GM12865 (cell line): ENCODE data around the gene FOCAD.

Source experiments
- DNase-seq: peaks from one replicate; pipeline ENCODE4 v3.0.0; 2010; ENCODE audit warnings: low read depth
- H3K4me3 ChIP-seq: 2 replicates; pipeline ENCODE4 v1.5.1; 2011; ENCODE audit warnings: mild to moderate bottlenecking, low read depth, low read length, control low read depth
- TF ChIP-seq, protein P1 (sequence below): IDR thresholded peaks from 2 replicates; pipeline ENCODE4 v1.5.1; 2011; ENCODE audit warnings: low read length, control low read depth, low read depth, inconsistent platforms; ENCODE audit not compliant: insufficient read depth; ENCODE audit errors: missing control alignments

FOCAD gene

GRCh38 chr9:20760246-20760891 lies 76.3 kb downstream of the FOCAD start:
- TF ChIP-seq, protein P1, sequence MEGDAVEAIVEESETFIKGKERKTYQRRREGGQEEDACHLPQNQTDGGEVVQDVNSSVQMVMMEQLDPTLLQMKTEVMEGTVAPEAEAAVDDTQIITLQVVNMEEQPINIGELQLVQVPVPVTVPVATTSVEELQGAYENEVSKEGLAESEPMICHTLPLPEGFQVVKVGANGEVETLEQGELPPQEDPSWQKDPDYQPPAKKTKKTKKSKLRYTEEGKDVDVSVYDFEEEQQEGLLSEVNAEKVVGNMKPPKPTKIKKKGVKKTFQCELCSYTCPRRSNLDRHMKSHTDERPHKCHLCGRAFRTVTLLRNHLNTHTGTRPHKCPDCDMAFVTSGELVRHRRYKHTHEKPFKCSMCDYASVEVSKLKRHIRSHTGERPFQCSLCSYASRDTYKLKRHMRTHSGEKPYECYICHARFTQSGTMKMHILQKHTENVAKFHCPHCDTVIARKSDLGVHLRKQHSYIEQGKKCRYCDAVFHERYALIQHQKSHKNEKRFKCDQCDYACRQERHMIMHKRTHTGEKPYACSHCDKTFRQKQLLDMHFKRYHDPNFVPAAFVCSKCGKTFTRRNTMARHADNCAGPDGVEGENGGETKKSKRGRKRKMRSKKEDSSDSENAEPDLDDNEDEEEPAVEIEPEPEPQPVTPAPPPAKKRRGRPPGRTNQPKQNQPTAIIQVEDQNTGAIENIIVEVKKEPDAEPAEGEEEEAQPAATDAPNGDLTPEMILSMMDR = no peak
- DNase-seq = no peak
- H3K4me3 ChIP-seq = no peak overlapping the region

GRCh38 chr9:20770947-20771346 lies 86.9 kb downstream of the FOCAD start:
- TF ChIP-seq, protein P1 = no peak
- no peak overlapping the region for H3K4me3 ChIP-seq
- no peak for DNase-seq

DNA sequence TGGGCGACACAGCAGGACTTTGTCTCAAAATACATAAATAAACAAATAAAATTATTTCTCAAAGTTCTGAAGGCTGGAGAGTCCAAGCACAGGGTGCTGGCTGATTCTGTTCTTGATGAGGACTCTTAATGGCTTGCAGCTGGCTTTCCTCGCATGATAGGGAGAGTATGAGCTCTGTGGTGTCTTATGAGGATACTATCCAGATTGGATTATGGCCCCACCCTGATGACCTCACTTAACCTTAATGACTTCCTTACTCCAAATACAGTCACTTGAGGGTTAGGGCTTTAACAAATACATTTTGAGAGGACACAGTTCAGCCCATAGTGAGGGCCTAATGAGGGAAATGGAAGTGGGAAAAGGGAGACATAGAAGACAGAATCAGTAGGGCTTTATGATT lies 87.7 kb downstream of the FOCAD start:
- no peak overlapping the region for H3K4me3 ChIP-seq
- TF ChIP-seq, protein P1 = no peak
- no peak for DNase-seq

- no peak overlapping the region for H3K4me3 ChIP-seq
- TF ChIP-seq, protein P1 = no peak
- no peak for DNase-seq
Observed at GRCh38 chr9:20775683-20776082, 91.6 kb downstream of the FOCAD start.

DNA sequence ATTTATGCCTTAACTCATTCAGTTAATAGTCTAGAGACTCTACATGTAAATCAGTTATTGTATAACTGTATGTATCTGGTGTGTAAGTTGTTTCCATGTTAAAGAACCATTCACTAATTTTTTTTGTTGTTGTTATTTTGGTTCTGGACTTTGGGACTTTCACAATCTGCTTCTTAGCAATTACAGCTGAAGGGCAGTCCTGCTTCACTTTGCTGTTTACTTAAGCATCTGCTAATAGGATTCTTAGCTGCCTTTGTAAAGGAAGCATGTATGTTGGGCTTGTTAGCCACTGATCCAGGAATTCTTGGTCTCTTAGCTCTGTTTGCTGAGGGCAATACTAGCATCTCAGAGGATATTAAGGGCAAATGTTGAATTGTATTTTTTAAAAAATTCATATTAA lies 97.0 kb downstream of the FOCAD start:
- H3K4me3 ChIP-seq = no peak overlapping the region
- no peak for DNase-seq
- TF ChIP-seq, protein P1 = no peak

- DNase-seq = no peak
- no peak overlapping the region for H3K4me3 ChIP-seq
- TF ChIP-seq, protein P1 = no peak
Observed at GRCh38 chr9:20782289-20782688, 98.2 kb downstream of the FOCAD start.
